H9 (cell line): ENCODE results near the gene ST6GALNAC6. TPM values are rescaled to one million over a fixed set of nuclear protein-coding genes. Genes with fewer than 3 reads are reported as not detected.

Experiments
- DNase-seq: peaks from one replicate; pipeline ENCODE4 v3.0.0-alpha.2; 2017
- H2AFZ ChIP-seq: one replicate; pipeline ENCODE4 v1.6.1; 2013; ENCODE audit warnings: mild to moderate bottlenecking, low read length, control low read depth, moderate library complexity
- H2AK5ac ChIP-seq: 2 replicates; pipeline ENCODE4 v1.6.1; 2013; ENCODE audit warnings: low read length, control low read depth, mixed read lengths; ENCODE audit not compliant: insufficient read length
- H2BK120ac ChIP-seq: one replicate; pipeline ENCODE4 v1.6.1; 2013; ENCODE audit warnings: low read depth, mild to moderate bottlenecking, low read length, control low read depth, inconsistent platforms; ENCODE audit not compliant: poor library complexity, severe bottlenecking
- H2BK12ac ChIP-seq: 2 replicates; pipeline ENCODE4 v1.6.1; 2013; ENCODE audit warnings: low read length, control low read depth, mixed read lengths, low read depth; ENCODE audit not compliant: insufficient read length
- H2BK15ac ChIP-seq: 2 replicates; pipeline ENCODE4 v1.6.1; 2013; ENCODE audit warnings: low read depth, low read length, control low read depth
- H2BK20ac ChIP-seq: one replicate; pipeline ENCODE4 v1.6.1; 2013; ENCODE audit warnings: low read depth, mild to moderate bottlenecking, low read length, control low read depth, inconsistent platforms; ENCODE audit not compliant: poor library complexity, severe bottlenecking
- H2BK5ac ChIP-seq: 2 replicates; pipeline ENCODE4 v1.6.1; 2013; ENCODE audit warnings: low read length, control low read depth, mixed read lengths; ENCODE audit not compliant: insufficient read length
- H3K14ac ChIP-seq: 2 replicates; pipeline ENCODE4 v1.6.1; 2013; ENCODE audit warnings: low read length, control low read depth; ENCODE audit not compliant: insufficient read depth
- H3K18ac ChIP-seq: 2 replicates; pipeline ENCODE4 v1.6.1; 2013; ENCODE audit warnings: low read depth, mild to moderate bottlenecking, mixed read lengths, low read length, control low read depth; ENCODE audit not compliant: insufficient read length
- H3K23ac ChIP-seq: 2 replicates; pipeline ENCODE4 v1.6.1; 2013; ENCODE audit warnings: low read length, control low read depth, mixed read lengths, low read depth; ENCODE audit not compliant: insufficient read length
- H3K23me2 ChIP-seq: 2 replicates; pipeline ENCODE4 v1.6.1; 2013; ENCODE audit warnings: low read depth, mild to moderate bottlenecking, mixed read lengths, low read length, control low read depth; ENCODE audit not compliant: insufficient read length, poor library complexity, severe bottlenecking
- H3K27ac ChIP-seq: 2 replicates; pipeline ENCODE4 v1.5.1; 2013; ENCODE audit warnings: low read length, control low read depth, mixed read lengths, low read depth; ENCODE audit not compliant: insufficient read length
- H3K27me3 ChIP-seq: 2 replicates; pipeline ENCODE4 v1.6.1; 2013; ENCODE audit warnings: low read length, control low read depth, inconsistent platforms; ENCODE audit not compliant: insufficient read depth
- H3K4ac ChIP-seq: 2 replicates; pipeline ENCODE4 v1.6.1; 2013; ENCODE audit warnings: low read depth, mild to moderate bottlenecking, control low read depth, inconsistent platforms, low read length, moderate library complexity
- H3K4me1 ChIP-seq: 2 replicates; pipeline ENCODE4 v1.6.1; 2013; ENCODE audit warnings: low read length, control low read depth, inconsistent platforms; ENCODE audit not compliant: insufficient read depth
- H3K4me2 ChIP-seq: 2 replicates; pipeline ENCODE4 v1.6.1; 2013; ENCODE audit warnings: low read length, control low read depth, mixed read lengths; ENCODE audit not compliant: insufficient read length, insufficient read depth
- H3K56ac ChIP-seq: 2 replicates; pipeline ENCODE4 v1.6.1; 2013; ENCODE audit warnings: low read depth, mild to moderate bottlenecking, mixed read lengths, low read length, control low read depth; ENCODE audit not compliant: insufficient read length
- H3K79me1 ChIP-seq: 2 replicates; pipeline ENCODE4 v1.6.1; 2013; ENCODE audit warnings: low read depth, mild to moderate bottlenecking, moderate library complexity, low read length, control low read depth, inconsistent platforms; ENCODE audit not compliant: insufficient read depth, poor library complexity, severe bottlenecking
- H3K79me2 ChIP-seq: 2 replicates; pipeline ENCODE4 v1.6.1; 2013; ENCODE audit warnings: low read length, control low read depth, inconsistent platforms; ENCODE audit not compliant: insufficient read depth
- H3K9ac ChIP-seq: 2 replicates; pipeline ENCODE4 v1.6.1; 2013; ENCODE audit warnings: low read length, control low read depth, mixed read lengths; ENCODE audit not compliant: insufficient read length; ENCODE audit errors: extremely low read depth
- H3K9me3 ChIP-seq: one replicate; pipeline ENCODE4 v1.6.1; 2013; ENCODE audit warnings: low read depth, low read length, inconsistent platforms; ENCODE audit not compliant: control insufficient read depth
- H3T11ph ChIP-seq: one replicate; pipeline ENCODE4 v1.6.1; 2013; ENCODE audit warnings: mild to moderate bottlenecking, low read length, control low read depth, inconsistent platforms
- H4K20me1 ChIP-seq: one replicate; pipeline ENCODE4 v1.6.1; 2013; ENCODE audit not compliant: control insufficient read depth, insufficient read length, insufficient read depth
- H4K5ac ChIP-seq: 2 replicates; pipeline ENCODE4 v1.6.1; 2013; ENCODE audit warnings: low read depth, mild to moderate bottlenecking, mixed read lengths, low read length, control low read depth; ENCODE audit not compliant: insufficient read length
- H4K8ac ChIP-seq: replicated peaks from 2 replicates; pipeline ENCODE4 v1.6.1; 2013; ENCODE audit warnings: low read length, control low read depth, mixed read lengths, low read depth; ENCODE audit not compliant: insufficient read length
- H4K91ac ChIP-seq: 2 replicates; pipeline ENCODE4 v1.6.1; 2013; ENCODE audit warnings: low read depth, mild to moderate bottlenecking, moderate library complexity, mixed read lengths, low read length, control low read depth; ENCODE audit not compliant: insufficient read length
- H3K27ac Mint-ChIP-seq, 3 experiments: 2 replicates in 2 of 3; 3 replicates in 1 of 3; pipeline ENCODE4 v1.8.0; 2020 to 2021; ENCODE audit warnings: mixed read lengths in 3 of 3, mild to moderate bottlenecking in 1 of 3, moderate library complexity in 1 of 3
- H3K27me3 Mint-ChIP-seq: 2 replicates; pipeline ENCODE4 v1.8.0; 2021; ENCODE audit warnings: low read depth, mild to moderate bottlenecking, moderate library complexity, mixed read lengths
- H3K36me3 Mint-ChIP-seq, 3 experiments: 2 replicates in 2 of 3; 3 replicates in 1 of 3; pipeline ENCODE4 v1.8.0; 2020 to 2021; ENCODE audit warnings: low read depth in 3 of 3, mixed read lengths in 3 of 3; ENCODE audit not compliant: insufficient read depth in 1 of 3
- H3K4me1 Mint-ChIP-seq, 2 experiments: 2 replicates each; pipeline ENCODE4 v1.8.0; 2020; ENCODE audit warnings: mixed read lengths in 2 of 2
- H3K4me3 Mint-ChIP-seq, 2 experiments: 2 replicates in 1 of 2; 3 replicates in 1 of 2; pipeline ENCODE4 v1.8.0; 2020 to 2021; ENCODE audit warnings: mild to moderate bottlenecking in 2 of 2, mixed read lengths in 2 of 2, moderate library complexity in 1 of 2
- H3K9me3 Mint-ChIP-seq, 2 experiments: 2 replicates in 1 of 2; 3 replicates in 1 of 2; pipeline ENCODE4 v1.8.0; 2020; ENCODE audit warnings: mild to moderate bottlenecking in 2 of 2, mixed read lengths in 2 of 2, moderate library complexity in 1 of 2
- CTCF ChIP-seq: fragments of 200-600 bp; sonication (generic); conservative IDR thresholded peaks from 3 replicates; pipeline ENCODE4 v1.8.0; 2021; ENCODE audit warnings: antibody characterized with exemption, mild to moderate bottlenecking
- WGBS: extraction: QIAGEN DNeasy Blood & Tissue Kit; methylation state at CpG from one replicate; pipeline ENCODE4 v1.1.7; 2013; ENCODE audit warnings: missing lambda C conversion rate, low lambda C conversion rate, mixed read lengths; ENCODE audit not compliant: insufficient read length; ENCODE audit errors: extremely low coverage; 5-methylcytosine and 5-hydroxymethylcytosine counted together
- total RNA-seq: library from RNA; stranded (reverse); gene quantifications from 2 replicates; pipeline ENCODE4 v1.2.1, GENCODE V29; 2021

The ST6GALNAC6 gene
- total RNA-seq, 1 experiment from 2014 or later = 29.8 TPM

- Histone ChIP-seq H4K5ac (no peak overlapping the region), H3K23me2 (peaks cover 12% of the 10 kb centered on the region), H4K91ac (no peak overlapping the region), H2BK20ac (no peak overlapping the region), H2BK15ac (no peak overlapping the region), H2BK12ac (no peak overlapping the region), H2BK5ac (no peak overlapping the region), H3K79me2 (no peaks in the 10 kb centered on the region), H3K9me3 (no peaks in the 10 kb centered on the region), H4K8ac (no peak overlapping the region), H2AFZ (no peak overlapping the region), H3K23ac (no peak overlapping the region), H2AK5ac (no peak overlapping the region), H3K4me1 (no peaks in the 10 kb centered on the region), H3K79me1 (no peaks in the 10 kb centered on the region), H3K4me2 (no peak overlapping the region), H3K56ac (no peak overlapping the region), H3T11ph (no peak overlapping the region), H3K27me3 (no peaks in the 10 kb centered on the region), H2BK120ac (no peak overlapping the region), H3K18ac (no peak overlapping the region), H3K9ac (no peak overlapping the region), H3K27ac (no peak overlapping the region), H4K20me1 (no peaks in the 10 kb centered on the region), H3K4ac (no peak overlapping the region), H3K14ac (no peak overlapping the region)
- H3K27me3 Mint-ChIP-seq = no peaks in the 10 kb centered on the region; the same call in 1 of the 2 replicates
- no peak for TF ChIP-seq CTCF
- H3K9me3 Mint-ChIP-seq = no peaks in the 10 kb centered on the region
- peaks cover 0 to 6% (median 0%) of the 10 kb centered on the region in 3 experiments; a peak in 3 of 7 replicates for H3K36me3 Mint-ChIP-seq
- no CpG with 5 or more reads among the region's 14 CpGs for WGBS
- H3K4me3 Mint-ChIP-seq = peak overlapping the region in 1 of 2 experiments; percentile 89; a peak in 2 of 5 replicates
- peaks cover 2 to 15% of the 10 kb centered on the region in 2 experiments; a peak in 3 of 4 replicates for H3K4me1 Mint-ChIP-seq
- no peak overlapping the region; a peak in 1 of 7 replicates for H3K27ac Mint-ChIP-seq
- no peak for DNase-seq
Measured at GRCh38 chr9:127876026-127876763, 23.2 kb downstream of the ST6GALNAC6 start.
